Muscle layer of duodenum (tissue), 2 donors: ENCODE measurements around the gene IGF2R.

Source experiments
- H3K27ac ChIP-seq: one replicate; pipeline ENCODE4 v1.7.0; 2013; ENCODE audit warnings: mild to moderate bottlenecking, low read length
- H3K27me3 ChIP-seq: one replicate; pipeline ENCODE4 v1.7.0; 2013; ENCODE audit warnings: low read depth, mild to moderate bottlenecking, control low read depth, low read length
- H3K36me3 ChIP-seq, 2 donors: one replicate each; pipeline ENCODE4 v1.7.0; 2013; ENCODE audit warnings: low read length in 2 of 2, control low read depth in 1 of 2, mild to moderate bottlenecking in 1 of 2; ENCODE audit not compliant: insufficient read depth in 2 of 2, control insufficient read depth in 1 of 2
- H3K4me1 ChIP-seq, 2 donors: one replicate each; pipeline ENCODE4 v1.7.0; 2013; ENCODE audit warnings: low read length in 2 of 2, mild to moderate bottlenecking in 2 of 2, control low read depth in 1 of 2, moderate library complexity in 1 of 2; ENCODE audit not compliant: insufficient read depth in 2 of 2, control insufficient read depth in 1 of 2
- H3K4me3 ChIP-seq, 2 donors: one replicate each; pipeline ENCODE4 v1.7.0; 2013; ENCODE audit warnings: low read length in 2 of 2, low read depth in 1 of 2, mild to moderate bottlenecking in 1 of 2
- H3K9me3 ChIP-seq, 2 donors: one replicate each; pipeline ENCODE4 v1.7.0; 2013; ENCODE audit warnings: low read length in 2 of 2, control low read depth in 1 of 2, mild to moderate bottlenecking in 1 of 2; ENCODE audit not compliant: control insufficient read depth in 1 of 2
- donor health status: healthy.

Gene IGF2R

DNA sequence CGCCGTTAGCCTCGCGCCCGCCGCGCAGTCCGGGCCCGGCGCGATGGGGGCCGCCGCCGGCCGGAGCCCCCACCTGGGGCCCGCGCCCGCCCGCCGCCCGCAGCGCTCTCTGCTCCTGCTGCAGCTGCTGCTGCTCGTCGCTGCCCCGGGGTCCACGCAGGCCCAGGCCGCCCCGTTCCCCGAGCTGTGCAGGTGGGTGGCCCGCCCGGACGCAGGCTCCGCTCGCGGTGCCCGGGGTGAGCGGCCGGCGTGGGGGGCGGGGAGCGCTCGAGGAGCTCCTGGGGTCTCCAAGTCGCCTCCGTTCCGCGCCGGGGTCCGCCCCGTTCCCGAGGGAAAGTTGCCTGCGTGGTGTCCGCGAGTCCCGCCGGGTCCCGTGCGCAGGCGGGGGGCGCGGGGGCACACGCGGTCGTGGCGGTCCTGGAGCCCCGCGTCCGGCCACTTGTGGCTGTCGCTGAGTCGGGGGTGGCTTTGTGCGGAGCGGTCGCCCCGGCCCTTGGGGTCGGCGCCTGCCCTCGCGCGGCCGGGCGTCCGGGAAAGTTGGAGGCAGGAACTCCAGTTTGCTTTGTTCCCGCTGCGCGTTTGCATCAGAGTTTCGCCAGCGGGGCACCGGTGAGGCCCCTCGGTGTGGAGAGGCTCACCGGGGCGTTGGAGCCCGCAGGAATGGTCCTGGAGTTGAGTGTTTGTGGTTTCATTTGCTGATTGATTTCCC lies 476 bp downstream of the IGF2R start:
- Histone ChIP-seq H3K27ac (peak overlapping the region; percentile 34), H3K4me3 (peak overlapping the region; percentile 52 to 86), H3K36me3 (no peaks in the 10 kb centered on the region), H3K4me1 (peaks cover 5 to 20% of the 10 kb centered on the region in 2 donors), H3K27me3 (no peaks in the 10 kb centered on the region), H3K9me3 (no peaks in the 10 kb centered on the region)

DNA sequence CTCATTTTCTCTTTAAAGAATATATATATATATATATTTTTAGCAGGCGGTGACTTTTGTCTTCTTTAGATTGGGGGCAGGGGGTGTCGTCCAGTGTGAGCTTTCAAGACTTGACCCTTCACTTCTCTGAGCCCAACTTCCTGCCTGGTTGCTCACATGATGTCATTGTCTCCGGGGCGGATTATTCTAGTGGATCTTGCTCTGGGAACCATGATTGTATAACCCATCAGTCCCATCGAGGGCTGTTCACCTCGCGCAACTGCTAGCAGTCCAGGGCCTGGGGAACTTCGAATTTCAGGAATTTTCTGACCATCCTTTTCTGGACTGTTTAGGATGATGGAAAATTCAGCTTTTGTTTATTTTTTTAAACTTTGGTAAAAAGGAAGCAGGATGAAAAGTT lies 1.0 kb downstream of the IGF2R start:
- H3K4me1 ChIP-seq, result peaks cover 5 to 20% of the 10 kb centered on the region in 2 donors
- no peaks in the 10 kb centered on the region for H3K36me3 ChIP-seq

DNA sequence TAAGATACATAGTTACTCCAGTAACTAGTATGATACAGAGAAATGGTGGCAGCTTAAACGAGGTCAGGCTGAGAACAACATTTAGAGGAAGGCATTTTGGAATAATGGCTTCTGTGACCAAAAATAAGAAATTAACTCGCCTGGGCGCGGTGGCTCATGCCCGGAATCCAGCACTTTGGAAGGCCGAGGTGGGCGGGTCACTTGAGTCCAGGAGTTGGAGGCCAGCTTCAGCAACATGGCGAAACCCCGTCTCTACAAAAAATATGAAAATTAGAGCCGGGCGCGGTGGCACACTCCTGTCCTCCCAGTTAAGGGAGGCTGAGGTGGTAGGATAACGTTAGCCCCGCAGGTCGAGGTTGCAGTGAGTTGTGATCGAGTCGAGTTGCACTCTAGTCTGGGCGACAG lies 1.8 kb downstream of the IGF2R start:
- peak overlapping the region; percentile 52 to 86 for H3K4me3 ChIP-seq
- peaks cover 5 to 20% of the 10 kb centered on the region in 2 donors for H3K4me1 ChIP-seq
- peak overlapping the region; percentile 46 for H3K27ac ChIP-seq
- no peaks in the 10 kb centered on the region for H3K27me3 ChIP-seq
- H3K9me3 ChIP-seq, result no peaks in the 10 kb centered on the region
- no peaks in the 10 kb centered on the region for H3K36me3 ChIP-seq

More for the DNA sequence above, 1.0 kb downstream of the IGF2R start:
- Histone ChIP-seq H3K27ac (peak overlapping the region; percentile 46), H3K27me3 (no peaks in the 10 kb centered on the region), H3K9me3 (no peaks in the 10 kb centered on the region), H3K4me3 (peak overlapping the region; percentile 52 to 86)

DNA sequence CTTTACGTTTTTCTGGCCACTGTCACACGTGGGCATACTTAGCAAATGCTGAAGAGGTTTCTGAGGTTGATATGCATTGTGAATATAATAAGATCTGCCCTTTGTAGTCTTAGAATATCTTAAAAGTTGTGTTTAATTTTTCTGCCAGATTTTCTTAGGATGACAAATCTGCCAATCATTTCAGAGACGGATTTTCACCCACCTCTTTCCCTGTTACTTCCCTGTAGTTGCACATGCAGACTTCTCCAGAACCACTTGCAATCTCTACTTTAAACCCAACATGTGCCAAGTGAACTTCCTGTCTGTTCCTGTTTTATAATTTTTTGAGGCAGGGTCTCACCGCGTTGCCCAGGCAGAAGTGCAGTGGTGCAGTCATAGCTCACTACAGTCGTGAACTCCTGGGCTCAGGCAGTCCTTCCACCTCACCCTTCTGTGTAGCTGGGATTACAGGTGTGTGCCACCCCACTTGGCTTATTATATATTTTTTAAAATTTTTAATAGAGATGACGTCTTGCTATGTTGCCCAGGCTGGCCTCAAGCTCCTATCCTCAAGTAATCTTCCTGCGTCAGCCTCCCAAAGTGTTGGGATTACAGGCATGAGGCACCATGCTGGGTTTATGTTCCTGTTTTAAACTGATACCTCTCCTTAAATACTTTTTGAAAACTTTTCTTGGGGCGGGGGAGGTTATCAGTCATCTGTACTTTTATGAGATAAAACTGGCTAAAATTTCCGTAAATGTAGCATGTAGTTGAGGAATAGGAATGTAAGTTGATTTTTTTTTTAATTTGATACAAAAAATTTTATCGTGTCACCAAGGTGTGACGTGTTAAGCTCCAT lies 2.7 kb downstream of the IGF2R start:
- no peaks in the 10 kb centered on the region for H3K27me3 ChIP-seq
- no peaks in the 10 kb centered on the region for H3K36me3 ChIP-seq
- peaks cover 5 to 21% of the 10 kb centered on the region in 2 donors for H3K4me1 ChIP-seq
- no peak overlapping the region for H3K27ac ChIP-seq
- H3K4me3 ChIP-seq, result no peak overlapping the region
- no peaks in the 10 kb centered on the region for H3K9me3 ChIP-seq

DNA sequence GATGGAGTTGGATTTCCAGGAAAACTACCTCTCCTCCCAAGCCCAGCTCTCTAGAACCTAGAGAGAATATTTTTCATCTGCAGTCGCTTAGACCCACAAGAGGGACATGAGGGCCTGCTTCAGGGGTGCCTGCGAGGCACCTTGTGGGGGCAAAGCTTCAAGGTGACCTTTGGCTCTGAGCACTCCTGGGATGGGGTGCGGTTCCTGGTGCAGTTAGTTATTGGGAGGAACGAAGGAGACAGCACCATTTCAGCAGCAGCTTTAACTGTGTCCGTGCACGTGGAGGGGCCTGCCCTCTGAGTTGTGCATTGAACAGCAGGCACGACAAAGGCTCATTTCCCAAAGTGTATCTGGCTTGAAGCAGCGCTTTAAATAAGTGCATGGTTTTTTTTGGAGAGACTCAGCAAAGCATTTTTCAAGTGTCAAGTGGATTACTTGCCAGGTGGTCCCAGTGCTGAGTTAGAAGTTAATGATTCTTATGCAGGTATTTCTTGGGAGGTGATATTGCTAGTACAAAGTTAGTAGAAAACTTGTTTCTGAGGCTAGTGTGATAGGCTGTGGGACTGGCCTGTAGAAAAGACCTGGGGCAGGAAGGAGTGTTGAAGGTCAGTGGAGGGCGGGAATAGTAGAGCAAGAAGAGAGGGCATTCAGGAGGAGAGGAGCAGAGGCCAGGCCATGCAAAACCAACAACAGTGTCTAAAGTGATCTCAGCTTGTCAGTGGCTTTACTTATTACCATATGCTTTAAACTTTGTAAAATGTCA lies 3.8 kb downstream of the IGF2R start:
- no peak overlapping the region for H3K27ac ChIP-seq
- H3K4me1 ChIP-seq, result peaks cover 8 to 33% of the 10 kb centered on the region in 2 donors

DNA sequence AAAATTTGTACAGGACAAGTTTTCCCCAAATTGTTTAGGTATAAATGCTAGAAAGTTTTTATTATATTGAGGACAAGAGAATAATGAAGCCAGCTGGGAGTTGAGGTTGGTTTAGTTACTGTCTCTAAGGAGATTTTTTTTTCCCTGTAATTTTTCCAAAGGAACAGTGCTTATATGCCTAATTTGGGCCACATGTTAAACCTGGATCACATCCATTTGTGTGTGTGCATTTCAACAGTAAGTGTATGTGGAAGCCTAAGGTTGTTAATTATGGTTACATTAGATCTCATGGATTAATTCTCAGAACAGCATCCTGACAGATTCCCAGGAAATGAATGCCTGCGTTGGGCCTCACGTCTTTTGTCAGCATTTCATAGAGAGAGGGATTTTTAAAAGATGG lies 4.5 kb downstream of the IGF2R start:
- no peak overlapping the region for H3K27ac ChIP-seq
- H3K36me3 ChIP-seq, result no peaks in the 10 kb centered on the region

More for the DNA sequence above, 3.8 kb downstream of the IGF2R start:
- Histone ChIP-seq H3K27me3 (no peaks in the 10 kb centered on the region), H3K4me3 (no peak overlapping the region), H3K9me3 (no peaks in the 10 kb centered on the region), H3K36me3 (no peaks in the 10 kb centered on the region)

DNA sequence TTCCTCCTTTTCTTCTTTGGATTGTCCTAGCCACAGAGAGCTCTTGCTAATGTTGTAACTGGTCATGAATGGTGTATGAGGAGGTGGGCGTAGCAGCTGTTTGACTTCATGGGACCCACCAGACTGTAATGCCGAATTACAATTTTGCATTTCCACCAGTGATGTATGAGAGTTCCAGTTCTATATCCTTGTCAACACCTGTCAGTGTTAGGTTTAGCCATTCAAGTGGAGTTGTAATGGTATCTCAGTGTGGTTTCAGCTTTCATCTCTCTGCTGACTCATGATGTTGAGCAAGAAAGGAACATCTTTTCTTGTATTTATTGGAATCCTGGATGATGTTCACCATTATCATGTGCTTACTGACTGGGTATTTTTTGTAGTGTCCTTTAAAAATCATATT lies 5.1 kb downstream of the IGF2R start:
- Histone ChIP-seq H3K4me1 (peaks cover 11 to 43% of the 10 kb centered on the region in 2 donors), H3K27ac (no peak overlapping the region)

More for the DNA sequence above, 4.5 kb downstream of the IGF2R start:
- Histone ChIP-seq H3K27me3 (no peaks in the 10 kb centered on the region), H3K4me3 (no peak overlapping the region), H3K4me1 (peaks cover 8 to 38% of the 10 kb centered on the region in 2 donors), H3K9me3 (no peaks in the 10 kb centered on the region)

DNA sequence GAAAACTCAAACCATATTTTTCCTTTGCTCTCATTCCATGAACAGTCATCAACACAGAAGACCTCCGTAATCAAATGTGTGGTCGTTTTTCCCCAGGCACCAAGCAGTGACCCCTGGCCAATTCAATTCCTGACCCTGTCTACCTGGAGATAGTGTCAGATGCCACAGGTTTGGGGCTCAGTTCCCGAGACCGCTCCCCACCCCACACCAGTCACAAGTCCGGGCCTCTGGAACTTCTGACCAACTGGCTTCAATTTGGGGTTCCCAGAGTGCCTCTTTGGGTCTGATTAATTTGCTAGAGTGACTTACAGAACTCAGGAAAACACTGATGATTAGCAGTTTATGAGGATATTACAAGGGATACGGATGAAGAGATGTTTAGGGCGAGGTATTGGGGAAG lies 6.0 kb downstream of the IGF2R start:
- Histone ChIP-seq H3K9me3 (no peaks in the 10 kb centered on the region), H3K4me3 (no peak overlapping the region), H3K4me1 (peaks cover 18 to 46% of the 10 kb centered on the region in 2 donors), H3K36me3 (no peaks in the 10 kb centered on the region), H3K27ac (no peak overlapping the region), H3K27me3 (no peaks in the 10 kb centered on the region)

More for the DNA sequence above, 5.1 kb downstream of the IGF2R start:
- Histone ChIP-seq H3K27me3 (no peaks in the 10 kb centered on the region), H3K4me3 (no peak overlapping the region), H3K36me3 (no peaks in the 10 kb centered on the region), H3K9me3 (no peaks in the 10 kb centered on the region)

DNA sequence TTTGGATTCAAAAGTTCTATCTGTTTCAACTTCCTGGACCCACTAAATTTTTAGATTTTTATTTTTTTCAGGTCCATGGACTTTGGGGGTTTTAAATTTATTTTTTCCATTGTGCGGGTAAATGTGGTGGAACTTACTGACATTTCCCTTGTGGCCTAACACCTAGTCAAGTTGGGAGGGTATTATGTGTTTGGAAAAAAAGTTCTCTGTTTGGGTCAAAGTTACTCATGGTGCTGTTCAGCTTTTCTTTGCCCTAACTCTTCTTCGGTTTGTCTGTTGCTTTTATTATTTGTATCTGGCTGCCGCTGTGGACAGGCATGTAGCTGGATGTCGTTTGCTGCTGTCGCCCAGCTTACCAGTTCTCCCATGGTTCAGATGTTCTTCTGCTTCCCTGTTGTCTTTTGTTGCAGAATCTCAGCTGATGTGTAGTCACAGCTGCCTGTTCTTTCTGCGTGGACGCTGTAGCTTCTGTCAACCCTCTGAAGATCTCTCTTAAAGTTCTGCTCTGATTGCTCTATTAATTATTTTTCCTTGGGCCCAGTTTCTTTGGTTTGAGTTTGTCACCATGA lies 7.9 kb downstream of the IGF2R start:
- H3K9me3 ChIP-seq, result no peaks in the 10 kb centered on the region
- no peak overlapping the region for H3K27ac ChIP-seq
- H3K27me3 ChIP-seq, result no peaks in the 10 kb centered on the region
- peak overlapping the region in 1 of 2 donors; percentile 4 for H3K4me3 ChIP-seq
- peaks cover 24 to 48% of the 10 kb centered on the region in 2 donors for H3K4me1 ChIP-seq
- no peaks in the 10 kb centered on the region for H3K36me3 ChIP-seq

DNA sequence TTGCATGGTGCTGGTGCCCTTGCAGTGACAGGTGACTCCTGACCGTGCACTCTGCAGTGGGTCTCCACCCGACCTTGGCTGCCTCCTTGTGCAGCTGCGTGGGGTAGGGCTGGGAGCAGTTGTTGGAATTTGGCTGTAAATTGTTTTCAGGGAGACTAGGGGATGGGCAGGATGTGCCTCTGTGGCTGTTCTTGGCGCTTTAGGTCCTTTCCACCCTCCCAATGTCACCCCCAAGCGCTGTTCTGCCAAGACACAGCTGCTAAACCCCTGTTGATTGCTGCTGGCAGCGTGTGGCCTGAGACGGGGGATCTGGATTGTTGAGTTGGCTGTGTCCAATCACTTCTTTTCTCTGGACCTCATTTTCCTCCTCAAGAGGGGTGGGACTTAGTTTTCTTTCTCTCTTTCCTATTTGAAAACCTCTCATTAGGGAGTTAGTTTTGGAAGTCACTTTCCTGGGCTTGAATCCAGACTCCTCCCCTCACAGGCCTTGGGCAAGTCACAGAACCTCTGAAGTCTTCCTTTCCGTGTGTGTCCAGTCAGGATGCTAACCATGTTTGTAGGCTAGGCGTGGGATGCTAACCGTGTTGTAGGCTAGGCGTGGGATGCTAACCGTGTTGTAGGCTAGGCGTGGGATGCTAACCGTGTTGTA lies 8.5 kb downstream of the IGF2R start:
- H3K9me3 ChIP-seq, result no peaks in the 10 kb centered on the region
- no peaks in the 10 kb centered on the region for H3K36me3 ChIP-seq
- no peaks in the 10 kb centered on the region for H3K27me3 ChIP-seq
- peak overlapping the region in 1 of 2 donors; percentile 4 for H3K4me3 ChIP-seq
- H3K27ac ChIP-seq, result no peak overlapping the region
- peaks cover 30 to 49% of the 10 kb centered on the region in 2 donors for H3K4me1 ChIP-seq
